ENCODE results near the gene PEG3. TPM values are rescaled to one million over a fixed set of nuclear protein-coding genes. Genes with fewer than 3 reads are reported as not detected.

PEG3 gene
- total RNA-seq, result 0.55 and 0.85 TPM in 2 replicates

GRCh38 chr19:56840451-56841192 is at the start of gene PEG3, which contains the start of gene ZIM2:
Gene PEG3, minus strand, starts transcription at chr19:56840726. Its CDS starts 16,071 bp downstream, at chr19:56824655.
Gene ZIM2, minus strand, starts transcription at chr19:56840726. Its CDS starts 16,449 bp downstream, at chr19:56824277.

Other genes starting within 250 kb of the PEG3 start
- 4.4 and 6.1 TPM in 2 replicates for gene ZNF71, start 245.4 kb downstream of the PEG3 start, total RNA-seq
- 0.09 and 0.14 TPM in 2 replicates for gene SMIM17, start 197.6 kb downstream of the PEG3 start, total RNA-seq
- gene ZNF835, start 169.0 kb downstream of the PEG3 start, total RNA-seq, result 0.18 and 0.28 TPM in 2 replicates
- gene ZIM2, start within 50 bp of the PEG3 start, total RNA-seq, result not detected in 2 replicates

Data from smooth muscle cell of bladder (primary cell).